MM.1S (cell line): ENCODE measurements around the gene TSPAN7.

Source experiments
- EZH2 ChIP-seq: fragments of 300-600 bp; sonication (generic); optimal IDR thresholded peaks from 2 replicates; pipeline ENCODE3; 2017; ENCODE audit warnings: low read depth, mild to moderate bottlenecking, antibody characterized with exemption, low read length, mixed read lengths
- EZH2phosphoT487 ChIP-seq: fragments of 300-600 bp; sonication (generic); IDR thresholded peaks from 2 replicates; pipeline ENCODE4 v1.6.1; 2018; ENCODE audit warnings: antibody characterized with exemption, low read length
- TF ChIP-seq, protein P1 (sequence below): fragments of 300-600 bp; sonication (generic); IDR thresholded peaks from 2 replicates; pipeline ENCODE4 v1.5.1; 2016; ENCODE audit warnings: antibody characterized with exemption, low read length, mixed read lengths

GRCh38 chrX:38682095-38682494 lies 120.8 kb downstream of the TSPAN7 start:
- TF ChIP-seq EZH2 (no peak), EZH2phosphoT487 (no peak)
- TF ChIP-seq, protein P1, sequence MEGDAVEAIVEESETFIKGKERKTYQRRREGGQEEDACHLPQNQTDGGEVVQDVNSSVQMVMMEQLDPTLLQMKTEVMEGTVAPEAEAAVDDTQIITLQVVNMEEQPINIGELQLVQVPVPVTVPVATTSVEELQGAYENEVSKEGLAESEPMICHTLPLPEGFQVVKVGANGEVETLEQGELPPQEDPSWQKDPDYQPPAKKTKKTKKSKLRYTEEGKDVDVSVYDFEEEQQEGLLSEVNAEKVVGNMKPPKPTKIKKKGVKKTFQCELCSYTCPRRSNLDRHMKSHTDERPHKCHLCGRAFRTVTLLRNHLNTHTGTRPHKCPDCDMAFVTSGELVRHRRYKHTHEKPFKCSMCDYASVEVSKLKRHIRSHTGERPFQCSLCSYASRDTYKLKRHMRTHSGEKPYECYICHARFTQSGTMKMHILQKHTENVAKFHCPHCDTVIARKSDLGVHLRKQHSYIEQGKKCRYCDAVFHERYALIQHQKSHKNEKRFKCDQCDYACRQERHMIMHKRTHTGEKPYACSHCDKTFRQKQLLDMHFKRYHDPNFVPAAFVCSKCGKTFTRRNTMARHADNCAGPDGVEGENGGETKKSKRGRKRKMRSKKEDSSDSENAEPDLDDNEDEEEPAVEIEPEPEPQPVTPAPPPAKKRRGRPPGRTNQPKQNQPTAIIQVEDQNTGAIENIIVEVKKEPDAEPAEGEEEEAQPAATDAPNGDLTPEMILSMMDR, result no peak
